ENCODE measurements around the gene CLCN3. TPM values are rescaled to one million over a fixed set of nuclear protein-coding genes. Genes with fewer than 3 reads are reported as not detected.

The CLCN3 gene
- total RNA-seq, 2 donors from 2014 or later, result 36.4 to 43.8 TPM

DNA sequence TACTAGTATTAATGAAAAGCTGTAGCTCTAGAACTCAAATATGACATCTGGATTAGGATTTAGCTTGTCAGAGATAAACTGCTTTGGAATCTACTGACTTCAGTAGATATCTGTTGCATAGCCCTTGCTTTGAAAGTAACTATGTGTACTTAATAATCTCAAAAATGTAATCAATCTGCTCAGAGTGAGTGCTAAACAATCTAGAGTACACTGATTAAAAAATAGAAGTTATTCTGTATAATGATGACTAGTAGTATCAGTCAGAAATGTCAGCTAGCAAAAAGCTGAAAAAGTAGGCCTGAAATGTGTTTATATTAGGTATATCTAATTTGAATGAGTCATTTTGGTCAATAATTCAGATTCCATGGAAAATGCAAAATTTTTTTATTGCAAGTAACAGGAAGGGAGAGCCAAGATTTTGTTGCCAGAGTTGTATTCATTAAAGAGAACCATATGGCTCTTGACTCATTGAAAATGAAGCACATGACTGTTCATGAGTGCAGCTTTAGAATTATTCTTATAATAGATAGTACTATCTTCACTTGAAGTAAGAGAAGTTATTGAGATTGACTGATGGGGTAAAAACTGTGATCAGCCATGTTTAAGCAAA is 20.0 kb downstream of the CLCN3 start:
- no peak overlapping the region for H3K27ac ChIP-seq (ENCODE audit: low read depth, low read length)
- H3K9me3 ChIP-seq (ENCODE audit: control insufficient read depth, low read length), result no peaks in the 10 kb centered on the region
- no peak overlapping the region for H3K9ac ChIP-seq (ENCODE audit: extremely low read depth, low read length, poor library complexity, severe bottlenecking)
- Mint-ChIP-seq H3K36me3 (ENCODE audit: low read depth) (peaks cover 39% of the 10 kb centered on the region), H3K27me3 (ENCODE audit: insufficient read depth) (no peaks in the 10 kb centered on the region), H3K4me3 (no peak overlapping the region), H3K4me1 (no peaks in the 10 kb centered on the region), H3K27ac (no peak overlapping the region), H3K9me3 (no peaks in the 10 kb centered on the region)
- H3K4me3 ChIP-seq (ENCODE audit: low read length), result no peak overlapping the region
- no peak for DNase-seq
- H3K27me3 ChIP-seq (ENCODE audit: control insufficient read depth, insufficient read depth, low read length, poor library complexity, severe bottlenecking), result no peaks in the 10 kb centered on the region
- TF ChIP-seq, protein P1, sequence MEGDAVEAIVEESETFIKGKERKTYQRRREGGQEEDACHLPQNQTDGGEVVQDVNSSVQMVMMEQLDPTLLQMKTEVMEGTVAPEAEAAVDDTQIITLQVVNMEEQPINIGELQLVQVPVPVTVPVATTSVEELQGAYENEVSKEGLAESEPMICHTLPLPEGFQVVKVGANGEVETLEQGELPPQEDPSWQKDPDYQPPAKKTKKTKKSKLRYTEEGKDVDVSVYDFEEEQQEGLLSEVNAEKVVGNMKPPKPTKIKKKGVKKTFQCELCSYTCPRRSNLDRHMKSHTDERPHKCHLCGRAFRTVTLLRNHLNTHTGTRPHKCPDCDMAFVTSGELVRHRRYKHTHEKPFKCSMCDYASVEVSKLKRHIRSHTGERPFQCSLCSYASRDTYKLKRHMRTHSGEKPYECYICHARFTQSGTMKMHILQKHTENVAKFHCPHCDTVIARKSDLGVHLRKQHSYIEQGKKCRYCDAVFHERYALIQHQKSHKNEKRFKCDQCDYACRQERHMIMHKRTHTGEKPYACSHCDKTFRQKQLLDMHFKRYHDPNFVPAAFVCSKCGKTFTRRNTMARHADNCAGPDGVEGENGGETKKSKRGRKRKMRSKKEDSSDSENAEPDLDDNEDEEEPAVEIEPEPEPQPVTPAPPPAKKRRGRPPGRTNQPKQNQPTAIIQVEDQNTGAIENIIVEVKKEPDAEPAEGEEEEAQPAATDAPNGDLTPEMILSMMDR (conservative IDR thresholded peaks at IDR 0.05), result no peak
- H3K4me1 ChIP-seq (ENCODE audit: control insufficient read depth, insufficient read depth, low read length), result no peaks in the 10 kb centered on the region
- H3K36me3 ChIP-seq (ENCODE audit: control insufficient read depth, insufficient read depth, low read length), result peaks cover 60% of the 10 kb centered on the region

DNA sequence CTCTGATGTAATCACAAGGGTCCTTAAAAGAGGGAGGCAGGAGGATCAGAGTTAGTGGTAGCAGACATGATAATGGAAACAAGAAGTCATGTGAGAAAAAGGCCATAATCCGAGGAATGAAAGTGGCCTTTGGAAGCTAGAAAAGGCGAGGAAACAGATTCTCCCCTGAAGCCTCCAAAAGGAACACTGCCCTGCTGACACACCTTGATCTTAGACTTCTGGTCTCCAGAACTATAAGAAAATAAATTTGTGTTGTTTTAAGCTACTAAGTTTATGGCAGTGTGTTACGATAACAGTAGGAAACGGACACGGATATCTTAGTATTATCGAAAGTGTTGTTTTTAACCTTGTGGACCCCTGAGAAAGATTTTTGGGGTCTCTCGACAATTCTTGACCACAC is 24.4 kb downstream of the CLCN3 start:
- no peaks in the 10 kb centered on the region for H3K9me3 Mint-ChIP-seq
- Histone ChIP-seq H3K36me3 (ENCODE audit: control insufficient read depth, insufficient read depth, low read length) (peaks cover 29% of the 10 kb centered on the region), H3K4me1 (ENCODE audit: control insufficient read depth, insufficient read depth, low read length) (no peaks in the 10 kb centered on the region), H3K27ac (ENCODE audit: low read depth, low read length) (no peak overlapping the region), H3K9me3 (ENCODE audit: control insufficient read depth, low read length) (no peaks in the 10 kb centered on the region), H3K27me3 (ENCODE audit: control insufficient read depth, insufficient read depth, low read length, poor library complexity, severe bottlenecking) (no peaks in the 10 kb centered on the region), H3K4me3 (ENCODE audit: low read length) (no peak overlapping the region), H3K9ac (ENCODE audit: extremely low read depth, low read length, poor library complexity, severe bottlenecking) (no peak overlapping the region)
- H3K27me3 Mint-ChIP-seq (ENCODE audit: insufficient read depth), result no peaks in the 10 kb centered on the region
- no peak overlapping the region for H3K27ac Mint-ChIP-seq
- 95 to 98% methylated on average over 7 of the region's 7 CpGs for WGBS, 2 experiments (ENCODE audit: insufficient coverage in 1 of 2, insufficient read length in 1 of 2)
- H3K36me3 Mint-ChIP-seq (ENCODE audit: low read depth), result peaks cover 16% of the 10 kb centered on the region
- no peak overlapping the region for H3K4me3 Mint-ChIP-seq
- TF ChIP-seq, protein P1 (conservative IDR thresholded peaks at IDR 0.05), result no peak
- no peaks in the 10 kb centered on the region for H3K4me1 Mint-ChIP-seq
- DNase-seq, result no peak

DNA sequence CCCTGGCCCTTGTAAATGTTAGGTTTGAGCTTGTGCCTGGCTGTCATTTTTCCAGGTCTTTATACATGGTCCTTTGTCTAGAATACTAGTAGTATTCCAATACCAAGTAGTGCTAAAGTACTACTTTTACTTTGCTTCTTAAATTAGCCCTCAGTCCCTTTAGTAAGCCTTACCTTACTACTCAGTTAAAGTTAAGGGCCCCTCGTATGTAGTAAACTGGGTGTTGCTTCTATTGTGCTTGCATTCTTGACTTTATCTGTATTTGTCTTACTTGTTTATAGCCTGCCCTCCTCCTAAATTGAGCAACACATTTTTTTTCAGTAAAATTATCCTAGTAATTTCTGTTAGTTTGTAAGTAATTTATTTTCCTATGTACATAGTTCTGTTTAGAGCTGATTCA is 25.2 kb downstream of the CLCN3 start:
- no peaks in the 10 kb centered on the region for H3K9me3 Mint-ChIP-seq
- Histone ChIP-seq H3K9me3 (ENCODE audit: control insufficient read depth, low read length) (no peaks in the 10 kb centered on the region), H3K4me1 (ENCODE audit: control insufficient read depth, insufficient read depth, low read length) (no peaks in the 10 kb centered on the region), H3K27ac (ENCODE audit: low read depth, low read length) (no peak overlapping the region), H3K4me3 (ENCODE audit: low read length) (no peak overlapping the region), H3K36me3 (ENCODE audit: control insufficient read depth, insufficient read depth, low read length) (peaks cover 26% of the 10 kb centered on the region), H3K9ac (ENCODE audit: extremely low read depth, low read length, poor library complexity, severe bottlenecking) (no peak overlapping the region), H3K27me3 (ENCODE audit: control insufficient read depth, insufficient read depth, low read length, poor library complexity, severe bottlenecking) (no peaks in the 10 kb centered on the region)
- H3K27ac Mint-ChIP-seq, result no peak overlapping the region
- no peaks in the 10 kb centered on the region for H3K27me3 Mint-ChIP-seq (ENCODE audit: insufficient read depth)
- 75% methylated on average over 1 of the region's 1 CpG; no CpG with 5 or more reads in 1 of the 2 experiments for WGBS, 2 experiments (ENCODE audit: insufficient coverage in 1 of 2, insufficient read length in 1 of 2)
- no peak overlapping the region for H3K4me3 Mint-ChIP-seq
- no peak for DNase-seq
- TF ChIP-seq, protein P1 (conservative IDR thresholded peaks at IDR 0.05), result no peak
- peaks cover 16% of the 10 kb centered on the region for H3K36me3 Mint-ChIP-seq (ENCODE audit: low read depth)
- no peaks in the 10 kb centered on the region for H3K4me1 Mint-ChIP-seq
